Endothelial cell of umbilical vein (primary cell): Measurements from ENCODE around the gene CALCOCO2. TPM values are rescaled to one million over a fixed set of nuclear protein-coding genes. Genes with fewer than 3 reads are reported as not detected.
A peak's percentile ranks its signal among the peaks of the same experiment; 100 is the strongest.
"Not testable (repeated sequence)": the region's sequence is repeated elsewhere in the genome, so short reads cannot be mapped to it uniquely, and the experiment has no call there.

ENCODE experiments used
- BruUV-seq: library from RNA; stranded (reverse); fragments of 400-500 nt; replicated peaks from 2 replicates; lab custom pipeline; 2021; lab: Mats Ljungman, UMichigan
- CTCF ChIA-PET: fragments of 300-600, 350-600 bp; sonication (Branson Sonifier 250); formaldehyde crosslinking; loops from one replicate; lab custom pipeline; 2021; ENCODE audit warnings: antibody characterized with exemption, inconsistent platforms; lab: Charles Lee
- POLR2A ChIA-PET: fragments of 300-600, 350-600 bp; sonication (Branson Sonifier 250); formaldehyde crosslinking; loops from one replicate; lab custom pipeline; 2021; ENCODE audit warnings: antibody characterized with exemption, inconsistent platforms; lab: Charles Lee
- DNase-seq: peaks from one replicate; pipeline ENCODE4 v3.0.0-alpha.2; 2011; ENCODE audit warnings: low read depth, low spot score
- FAIRE-seq: peaks from 2 replicates; lab custom pipeline; 2011; peaks lifted over from hg19 to GRCh38; lab: Jason Lieb, UNC
- H2AFZ ChIP-seq: 2 replicates; pipeline ENCODE4 v1.6.0; 2012; ENCODE audit warnings: low read depth, low read length, control low read depth, inconsistent platforms
- H3K27ac ChIP-seq: 2 replicates; pipeline ENCODE4 v1.5.1; 2011; ENCODE audit warnings: low read depth, mild to moderate bottlenecking, control low read depth, low read length, moderate library complexity; ENCODE audit not compliant: insufficient read depth
- H3K27me3 ChIP-seq, 2 experiments: 2 replicates each; pipeline versions ENCODE4 v1.6.0 to v1.6.1; 2011; ENCODE audit warnings: low read length in 2 of 2, mixed read lengths in 1 of 2; ENCODE audit not compliant: control insufficient read depth in 2 of 2, insufficient read depth in 2 of 2
- H3K36me3 ChIP-seq, 2 experiments: 2 replicates in 1 of 2; 3 replicates in 1 of 2; pipeline ENCODE4 v1.5.1; 2011; ENCODE audit warnings: low read length in 2 of 2, mild to moderate bottlenecking in 1 of 2, moderate library complexity in 1 of 2; ENCODE audit not compliant: control insufficient read depth in 2 of 2, insufficient read depth in 2 of 2; ENCODE audit errors: extremely low read depth in 1 of 2
- H3K4me1 ChIP-seq: 3 replicates; pipeline ENCODE4 v1.5.1; 2011; ENCODE audit warnings: mild to moderate bottlenecking, low read length; ENCODE audit not compliant: control insufficient read depth, insufficient read depth; ENCODE audit errors: extremely low read depth
- H3K4me2 ChIP-seq: 2 replicates; pipeline ENCODE4 v1.6.1; 2011; ENCODE audit warnings: low read length, control low read depth, mixed read lengths; ENCODE audit not compliant: insufficient read depth
- H3K4me3 ChIP-seq, 3 experiments: fragments of 200-600 bp in 1 of 3; sonication (generic), shearing (Covaris generic) in 1 of 3; replicated peaks in 1 of 3; 2 replicates each; pipeline ENCODE4 v1.5.1; 2011 to 2016; ENCODE audit warnings: control low read depth in 3 of 3, low read length in 3 of 3, mild to moderate bottlenecking in 2 of 3, inconsistent platforms in 1 of 3, low read depth in 1 of 3, moderate library complexity in 1 of 3; ENCODE audit not compliant: insufficient read depth in 1 of 3
- H3K79me2 ChIP-seq: 2 replicates; pipeline ENCODE4 v1.6.0; 2012; ENCODE audit warnings: low read length, inconsistent platforms; ENCODE audit not compliant: control insufficient read depth, insufficient read depth
- H3K9ac ChIP-seq: replicated peaks from 2 replicates; pipeline ENCODE3; 2011; ENCODE audit warnings: low read length, control low read depth; ENCODE audit not compliant: insufficient read depth; ENCODE audit errors: extremely low read depth
- H3K9me1 ChIP-seq: replicated peaks from 3 replicates; pipeline ENCODE4 v1.6.0; 2011; ENCODE audit warnings: mild to moderate bottlenecking, low read length; ENCODE audit not compliant: control insufficient read depth, insufficient read depth; ENCODE audit errors: extremely low read depth
- H3K9me3 ChIP-seq: replicated peaks from 2 replicates; pipeline ENCODE4 v1.5.1; 2012; ENCODE audit warnings: low read length, inconsistent platforms; ENCODE audit not compliant: control insufficient read depth, insufficient read depth
- H4K20me1 ChIP-seq: replicated peaks from 2 replicates; pipeline ENCODE3; 2011; ENCODE audit warnings: mild to moderate bottlenecking, low read length; ENCODE audit not compliant: control insufficient read depth, insufficient read depth; ENCODE audit errors: extremely low read depth
- EZH2 ChIP-seq: IDR thresholded peaks from 2 replicates; pipeline ENCODE4 v1.6.1; 2012; ENCODE audit warnings: borderline replicate concordance, low read depth, mild to moderate bottlenecking, moderate library complexity, low read length, inconsistent platforms; ENCODE audit not compliant: severe bottlenecking
- POLR2A ChIP-seq: IDR thresholded peaks from 2 replicates; pipeline ENCODE4 v1.6.1; 2012; ENCODE audit warnings: low read depth, mild to moderate bottlenecking, control low read depth, low read length
- dilution Hi-C: fragments of 300-500 bp; cut with MboI; formaldehyde crosslinking; loops from one replicate; pipeline ENCODE4 v1.15.0; 2019; ENCODE audit warnings: low sequenced_read_pairs; ENCODE audit not compliant: extremely low pct_ligation_motif_present
- intact Hi-C: fragments of 100-400 bp; cut with micrococcal nuclease; formaldehyde crosslinking; loops from one replicate; pipeline ENCODE4 v1.10.0; 2022
- polyA plus RNA-seq, 4 experiments: library from polyadenylated mRNA; depleted of rRNA in 3 of 4; stranded (reverse) in 3 of 4; unstranded in 1 of 4; fragments of >200 nt; gene quantifications; 2 replicates each; pipeline versions ENCODE4 v1.2.1 to v1.2.3, GENCODE V29; 2011 to 2012; ENCODE audit warnings: missing spikeins in 1 of 4
- total RNA-seq: library from RNA; stranded (reverse); gene quantifications from 2 replicates; pipeline ENCODE4 v1.2.3, GENCODE V29; 2021

The CALCOCO2 gene
- total and polyA plus RNA-seq, 2 donors (not counting 3 experiments of a cell fraction or from before 2014, with no cell fraction given) = 20.6 to 64.9 TPM

GRCh38 chr17:48837458-48837857 lies 6.6 kb downstream of the CALCOCO2 start:
- H3K27ac ChIP-seq, DNase-seq, H2AFZ ChIP-seq, intact Hi-C loops, H3K9me1 ChIP-seq, POLR2A ChIA-PET, H3K4me3 ChIP-seq, H3K9ac ChIP-seq, H3K36me3 ChIP-seq, CTCF ChIA-PET, H3K4me2 ChIP-seq, H3K27me3 ChIP-seq, H3K79me2 ChIP-seq, H4K20me1 ChIP-seq, dilution Hi-C loops, H3K9me3 ChIP-seq, BruUV-seq: not testable (repeated sequence)
- peak; percentile 53 for FAIRE-seq
- peaks cover 18% of the 10 kb centered on the region for H3K4me1 ChIP-seq

GRCh38 chr17:48840441-48840840 lies 9.6 kb downstream of the CALCOCO2 start:
- no peak for DNase-seq
- no TSS peak for BruUV-seq
- Histone ChIP-seq H3K27ac (peak overlapping the region; percentile 60), H2AFZ (peak overlapping the region; percentile 56), H3K9ac (peak overlapping the region; percentile 75), H3K4me1 (peaks cover 18% of the 10 kb centered on the region), H3K27me3 (no peaks in the 10 kb centered on the region), H3K36me3 (peaks cover 0 to 2% of the 10 kb centered on the region in 2 experiments), H4K20me1 (no peaks in the 10 kb centered on the region), H3K9me3 (no peaks in the 10 kb centered on the region), H3K4me3 (peak overlapping the region in 1 of 3 experiments; percentile 75), H3K79me2 (peaks cover 5% of the 10 kb centered on the region), H3K4me2 (peak overlapping the region; percentile 98), H3K9me1 (no peaks in the 10 kb centered on the region)
- ChIA-PET POLR2A (no interaction called here), CTCF (interaction anchor here (1.2 to 2.9 kb wide), 5 partner anchors 23 to 116 kb away, joined by 3 to 12 read pairs (median 7); partner anchors contain the start of gene TTLL6)
- TF ChIP-seq POLR2A = no peak
- no peak for TF ChIP-seq EZH2
- intact Hi-C loops (no loop called here), dilution Hi-C loops (no loop called here)
- no peak for FAIRE-seq
